ENCODE data around the gene SLC38A7. TPM values are rescaled to one million over a fixed set of nuclear protein-coding genes. Genes with fewer than 3 reads are reported as not detected.
A peak's percentile ranks its signal among the peaks of the same experiment; 100 is the strongest.

The SLC38A7 gene
- total and polyA plus RNA-seq, 2 of the 13 experiments (the other 11 are each of a cell fraction or from before 2014, with no cell fraction given): 13.2 to 14.1 TPM

- TF ChIP-seq IKZF5 (CRISPR knock-in tag; IDR thresholded peaks at IDR 0.05) (peak; percentile 93), ZNF556 (CRISPR knock-in tag; IDR thresholded peaks at IDR 0.05; ENCODE audit: borderline replicate concordance) (peak; percentile 97), ZFP36 (IDR thresholded peaks at IDR 0.05; ENCODE audit: borderline replicate concordance, low read depth, low read length, partially characterized antibody) (peak; percentile 33), SRSF1 (optimal IDR thresholded peaks at IDR 0.05; ENCODE audit: low read depth, low read length) (no peak), ZNF773 (CRISPR knock-in tag; IDR thresholded peaks at IDR 0.05; ENCODE audit: borderline replicate concordance) (peak; percentile 83; the same call in 1 of the 2 replicates), ZNF331 (CRISPR knock-in tag; IDR thresholded peaks at IDR 0.05) (peak; percentile 97), ZGPAT (CRISPR knock-in tag; IDR thresholded peaks at IDR 0.05) (peak; percentile 97), PAF1 (CRISPR knock-in tag; IDR thresholded peaks at IDR 0.05) (no peak), ZNF782 (CRISPR knock-in tag; IDR thresholded peaks at IDR 0.05; ENCODE audit: borderline replicate concordance) (peak; percentile 95; the same call in 1 of the 2 replicates), ZBTB37 (CRISPR knock-in tag; IDR thresholded peaks at IDR 0.05) (no peak), CREM (IDR thresholded peaks at IDR 0.05) (no peak; the same call in 1 of the 2 replicates), CREM (CRISPR knock-in tag; IDR thresholded peaks at IDR 0.05) (no peak), ZNF318 (CRISPR knock-in tag; IDR thresholded peaks at IDR 0.05) (no peak), PBX2 (CRISPR knock-in tag; IDR thresholded peaks at IDR 0.05) (peak; percentile 32; the same call in 1 of the 2 replicates), ARNT (IDR thresholded peaks at IDR 0.05) (no peak)
These were observed 49.3 kb upstream of the SLC38A7 start, which contains the start of gene GOT2 (continued) for GRCh38 chr16:58733671-58734458.

Data from HepG2 (cell line).